Measurements from ENCODE around the gene GOLGA8B.

DNA sequence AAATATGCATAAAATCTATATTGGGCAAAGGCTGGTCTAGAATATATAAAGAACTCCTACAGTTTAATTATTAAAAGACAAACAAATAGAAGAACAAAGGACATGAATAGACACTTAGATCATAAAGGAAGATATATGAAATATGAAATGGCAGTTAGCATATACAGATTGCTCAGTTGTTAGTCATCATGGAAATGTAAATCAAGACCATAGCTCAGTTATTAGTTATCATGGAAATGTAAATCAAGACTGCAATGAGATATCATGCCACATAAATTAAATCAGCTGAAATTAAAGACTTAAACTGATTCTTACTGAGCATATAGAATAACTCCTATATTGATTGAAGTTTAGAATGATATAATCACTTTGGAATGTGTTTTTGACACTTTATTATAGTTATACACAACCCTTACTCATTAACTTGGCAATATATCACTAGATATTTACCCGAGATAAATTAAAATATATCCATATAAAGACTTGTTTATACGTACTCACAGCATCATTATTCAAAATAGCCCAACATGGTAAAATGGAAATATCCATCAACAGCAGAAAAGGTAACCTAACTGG, 45.2 kb upstream of the GOLGA8B start:
- TF ChIP-seq, protein P1, sequence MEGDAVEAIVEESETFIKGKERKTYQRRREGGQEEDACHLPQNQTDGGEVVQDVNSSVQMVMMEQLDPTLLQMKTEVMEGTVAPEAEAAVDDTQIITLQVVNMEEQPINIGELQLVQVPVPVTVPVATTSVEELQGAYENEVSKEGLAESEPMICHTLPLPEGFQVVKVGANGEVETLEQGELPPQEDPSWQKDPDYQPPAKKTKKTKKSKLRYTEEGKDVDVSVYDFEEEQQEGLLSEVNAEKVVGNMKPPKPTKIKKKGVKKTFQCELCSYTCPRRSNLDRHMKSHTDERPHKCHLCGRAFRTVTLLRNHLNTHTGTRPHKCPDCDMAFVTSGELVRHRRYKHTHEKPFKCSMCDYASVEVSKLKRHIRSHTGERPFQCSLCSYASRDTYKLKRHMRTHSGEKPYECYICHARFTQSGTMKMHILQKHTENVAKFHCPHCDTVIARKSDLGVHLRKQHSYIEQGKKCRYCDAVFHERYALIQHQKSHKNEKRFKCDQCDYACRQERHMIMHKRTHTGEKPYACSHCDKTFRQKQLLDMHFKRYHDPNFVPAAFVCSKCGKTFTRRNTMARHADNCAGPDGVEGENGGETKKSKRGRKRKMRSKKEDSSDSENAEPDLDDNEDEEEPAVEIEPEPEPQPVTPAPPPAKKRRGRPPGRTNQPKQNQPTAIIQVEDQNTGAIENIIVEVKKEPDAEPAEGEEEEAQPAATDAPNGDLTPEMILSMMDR (IDR thresholded peaks at IDR 0.05), result no peak
- TF ChIP-seq POLR2A (IDR thresholded peaks at IDR 0.05; ENCODE audit: low read depth) (no peak), POLR2AphosphoS5 (IDR thresholded peaks at IDR 0.05) (no peak)

Data from esophagus muscularis mucosa (tissue), 3 donors.